MM.1S (cell line): Measurements from ENCODE around the gene ELOB.

Source experiments
- DNase-seq: peaks from one replicate; pipeline ENCODE4 v3.0.0-alpha.2; 2015
- H2AFZ ChIP-seq: fragments of 300-600 bp; sonication (generic); 2 replicates; pipeline ENCODE4 v1.6.0; 2016; ENCODE audit warnings: antibody characterized with exemption, low read length
- H3F3A ChIP-seq: fragments of 300-600 bp; sonication (generic); 2 replicates; pipeline ENCODE4 v1.6.1; 2016; ENCODE audit warnings: mild to moderate bottlenecking, antibody characterized with exemption, low read length, moderate library complexity, mixed read lengths; ENCODE audit not compliant: insufficient read depth
- H3K27ac ChIP-seq: fragments of 300-600 bp; sonication (generic); 2 replicates; pipeline ENCODE4 v1.5.1; 2016; ENCODE audit warnings: mild to moderate bottlenecking, low read length
- H3K27me3 ChIP-seq: fragments of 300-600 bp; sonication (generic); replicated peaks from 2 replicates; pipeline ENCODE4 v1.6.0; 2016; ENCODE audit warnings: low read length; ENCODE audit not compliant: insufficient read depth
- H3K36me3 ChIP-seq: fragments of 300-600 bp; sonication (generic); replicated peaks from 2 replicates; pipeline ENCODE4 v1.6.1; 2016; ENCODE audit warnings: mild to moderate bottlenecking, low read length, mixed read lengths; ENCODE audit not compliant: insufficient read depth
- H3K4me1 ChIP-seq: fragments of 300-600 bp; sonication (generic); 2 replicates; pipeline ENCODE4 v1.6.1; 2016; ENCODE audit warnings: low read length, mixed read lengths
- H3K4me2 ChIP-seq: fragments of 300-600 bp; sonication (generic); 2 replicates; pipeline ENCODE4 v1.6.0; 2016; ENCODE audit warnings: low read depth, low read length
- H3K4me3 ChIP-seq: fragments of 300-600 bp; sonication (generic); 2 replicates; pipeline ENCODE4 v1.5.1; 2016; ENCODE audit warnings: low read length, mixed read lengths
- H3K79me2 ChIP-seq: fragments of 300-600 bp; sonication (generic); 2 replicates; pipeline ENCODE4 v1.6.1; 2016; ENCODE audit warnings: mixed run types, low read length, mixed read lengths
- H3K9ac ChIP-seq: fragments of 300-600 bp; sonication (generic); 2 replicates; pipeline ENCODE4 v1.6.1; 2016; ENCODE audit warnings: low read length, mixed read lengths
- H3K9me2 ChIP-seq: fragments of 300-600 bp; sonication (generic); replicated peaks from 2 replicates; pipeline ENCODE4 v1.6.1; 2016; ENCODE audit warnings: mild to moderate bottlenecking, low read length, mixed read lengths; ENCODE audit not compliant: insufficient read depth
- H3K9me3 ChIP-seq: fragments of 300-600 bp; sonication (generic); replicated peaks from 2 replicates; pipeline ENCODE4 v1.6.1; 2016; ENCODE audit warnings: mild to moderate bottlenecking, low read length, mixed read lengths; ENCODE audit not compliant: insufficient read depth
- H4K20me1 ChIP-seq: fragments of 300-600 bp; sonication (generic); 2 replicates; pipeline ENCODE4 v1.6.1; 2016; ENCODE audit warnings: mild to moderate bottlenecking, low read length, moderate library complexity, mixed read lengths; ENCODE audit not compliant: insufficient read depth
- EZH2 ChIP-seq: fragments of 300-600 bp; sonication (generic); optimal IDR thresholded peaks from 2 replicates; pipeline ENCODE3; 2017; ENCODE audit warnings: low read depth, mild to moderate bottlenecking, antibody characterized with exemption, low read length, mixed read lengths
- EZH2phosphoT487 ChIP-seq: fragments of 300-600 bp; sonication (generic); IDR thresholded peaks from 2 replicates; pipeline ENCODE4 v1.6.1; 2018; ENCODE audit warnings: antibody characterized with exemption, low read length
- TF ChIP-seq, protein P1 (sequence below): fragments of 300-600 bp; sonication (generic); IDR thresholded peaks from 2 replicates; pipeline ENCODE4 v1.5.1; 2016; ENCODE audit warnings: antibody characterized with exemption, low read length, mixed read lengths

Gene ELOB

DNA sequence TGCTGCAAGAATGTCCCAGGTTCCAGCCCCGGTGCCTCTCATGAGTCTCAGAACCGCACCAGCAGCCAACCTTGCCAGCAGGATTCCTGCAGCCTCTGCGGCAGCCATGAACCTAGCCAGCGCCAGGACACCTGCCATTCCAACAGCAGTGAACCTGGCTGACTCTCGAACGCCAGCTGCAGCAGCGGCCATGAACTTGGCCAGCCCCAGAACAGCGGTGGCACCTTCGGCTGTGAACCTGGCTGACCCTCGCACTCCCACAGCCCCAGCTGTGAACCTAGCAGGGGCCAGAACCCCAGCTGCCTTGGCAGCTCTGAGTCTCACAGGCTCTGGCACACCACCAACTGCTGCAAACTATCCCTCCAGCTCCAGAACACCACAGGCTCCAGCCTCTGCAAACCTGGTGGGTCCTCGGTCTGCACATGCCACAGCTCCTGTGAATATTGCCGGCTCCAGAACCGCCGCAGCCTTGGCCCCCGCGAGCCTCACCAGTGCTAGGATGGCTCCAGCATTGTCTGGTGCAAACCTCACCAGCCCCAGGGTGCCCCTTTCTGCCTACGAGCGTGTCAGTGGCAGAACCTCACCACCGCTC, 9.8 kb downstream of the ELOB start:
- Histone ChIP-seq H3K9me2 (no peaks in the 10 kb centered on the region), H3F3A (peaks cover 30% of the 10 kb centered on the region), H3K4me3 (no peak overlapping the region), H3K27ac (no peak overlapping the region), H3K9ac (no peak overlapping the region), H3K27me3 (no peaks in the 10 kb centered on the region), H3K79me2 (peaks cover 66% of the 10 kb centered on the region), H3K4me1 (no peaks in the 10 kb centered on the region), H3K9me3 (no peaks in the 10 kb centered on the region), H2AFZ (no peak overlapping the region), H4K20me1 (no peaks in the 10 kb centered on the region), H3K36me3 (peaks cover 50% of the 10 kb centered on the region), H3K4me2 (no peak overlapping the region)
- TF ChIP-seq EZH2 (no peak), EZH2phosphoT487 (no peak)
- TF ChIP-seq, protein P1, sequence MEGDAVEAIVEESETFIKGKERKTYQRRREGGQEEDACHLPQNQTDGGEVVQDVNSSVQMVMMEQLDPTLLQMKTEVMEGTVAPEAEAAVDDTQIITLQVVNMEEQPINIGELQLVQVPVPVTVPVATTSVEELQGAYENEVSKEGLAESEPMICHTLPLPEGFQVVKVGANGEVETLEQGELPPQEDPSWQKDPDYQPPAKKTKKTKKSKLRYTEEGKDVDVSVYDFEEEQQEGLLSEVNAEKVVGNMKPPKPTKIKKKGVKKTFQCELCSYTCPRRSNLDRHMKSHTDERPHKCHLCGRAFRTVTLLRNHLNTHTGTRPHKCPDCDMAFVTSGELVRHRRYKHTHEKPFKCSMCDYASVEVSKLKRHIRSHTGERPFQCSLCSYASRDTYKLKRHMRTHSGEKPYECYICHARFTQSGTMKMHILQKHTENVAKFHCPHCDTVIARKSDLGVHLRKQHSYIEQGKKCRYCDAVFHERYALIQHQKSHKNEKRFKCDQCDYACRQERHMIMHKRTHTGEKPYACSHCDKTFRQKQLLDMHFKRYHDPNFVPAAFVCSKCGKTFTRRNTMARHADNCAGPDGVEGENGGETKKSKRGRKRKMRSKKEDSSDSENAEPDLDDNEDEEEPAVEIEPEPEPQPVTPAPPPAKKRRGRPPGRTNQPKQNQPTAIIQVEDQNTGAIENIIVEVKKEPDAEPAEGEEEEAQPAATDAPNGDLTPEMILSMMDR, result no peak
- no peak for DNase-seq

DNA sequence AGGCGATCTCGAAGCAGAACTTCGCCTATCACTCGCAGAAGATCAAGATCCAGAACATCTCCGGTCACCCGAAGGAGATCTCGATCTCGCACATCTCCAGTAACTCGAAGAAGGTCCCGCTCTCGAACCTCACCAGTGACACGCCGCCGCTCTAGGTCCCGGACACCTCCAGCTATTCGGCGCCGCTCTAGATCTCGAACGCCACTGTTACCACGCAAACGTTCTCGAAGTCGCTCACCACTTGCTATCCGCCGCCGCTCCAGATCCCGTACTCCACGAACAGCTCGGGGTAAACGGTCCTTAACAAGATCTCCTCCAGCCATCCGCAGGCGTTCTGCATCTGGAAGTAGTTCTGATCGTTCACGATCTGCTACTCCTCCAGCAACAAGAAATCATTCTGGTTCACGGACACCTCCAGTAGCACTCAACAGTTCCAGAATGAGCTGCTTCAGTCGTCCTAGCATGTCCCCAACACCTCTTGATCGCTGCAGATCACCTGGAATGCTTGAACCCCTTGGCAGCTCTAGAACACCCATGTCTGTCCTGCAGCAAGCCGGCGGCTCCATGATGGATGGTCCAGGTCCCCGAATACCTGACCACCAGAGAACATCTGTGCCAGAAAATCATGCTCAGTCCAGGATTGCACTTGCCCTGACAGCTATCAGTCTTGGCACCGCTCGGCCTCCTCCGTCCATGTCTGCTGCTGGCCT, 10.5 kb downstream of the ELOB start:
- H3F3A ChIP-seq, result peaks cover 24% of the 10 kb centered on the region
- no peaks in the 10 kb centered on the region for H3K9me2 ChIP-seq
- no peak overlapping the region for H3K27ac ChIP-seq
- no peaks in the 10 kb centered on the region for H4K20me1 ChIP-seq
- TF ChIP-seq EZH2 (no peak), EZH2phosphoT487 (no peak)
- TF ChIP-seq, protein P1, result no peak
- H3K4me3 ChIP-seq, result no peak overlapping the region
- H3K9ac ChIP-seq, result no peak overlapping the region
- no peak overlapping the region for H3K4me2 ChIP-seq
- H2AFZ ChIP-seq, result no peak overlapping the region
- no peaks in the 10 kb centered on the region for H3K4me1 ChIP-seq
- H3K79me2 ChIP-seq, result peaks cover 72% of the 10 kb centered on the region
- no peaks in the 10 kb centered on the region for H3K27me3 ChIP-seq
- H3K9me3 ChIP-seq, result no peaks in the 10 kb centered on the region
- peaks cover 57% of the 10 kb centered on the region for H3K36me3 ChIP-seq
- no peak for DNase-seq

DNA sequence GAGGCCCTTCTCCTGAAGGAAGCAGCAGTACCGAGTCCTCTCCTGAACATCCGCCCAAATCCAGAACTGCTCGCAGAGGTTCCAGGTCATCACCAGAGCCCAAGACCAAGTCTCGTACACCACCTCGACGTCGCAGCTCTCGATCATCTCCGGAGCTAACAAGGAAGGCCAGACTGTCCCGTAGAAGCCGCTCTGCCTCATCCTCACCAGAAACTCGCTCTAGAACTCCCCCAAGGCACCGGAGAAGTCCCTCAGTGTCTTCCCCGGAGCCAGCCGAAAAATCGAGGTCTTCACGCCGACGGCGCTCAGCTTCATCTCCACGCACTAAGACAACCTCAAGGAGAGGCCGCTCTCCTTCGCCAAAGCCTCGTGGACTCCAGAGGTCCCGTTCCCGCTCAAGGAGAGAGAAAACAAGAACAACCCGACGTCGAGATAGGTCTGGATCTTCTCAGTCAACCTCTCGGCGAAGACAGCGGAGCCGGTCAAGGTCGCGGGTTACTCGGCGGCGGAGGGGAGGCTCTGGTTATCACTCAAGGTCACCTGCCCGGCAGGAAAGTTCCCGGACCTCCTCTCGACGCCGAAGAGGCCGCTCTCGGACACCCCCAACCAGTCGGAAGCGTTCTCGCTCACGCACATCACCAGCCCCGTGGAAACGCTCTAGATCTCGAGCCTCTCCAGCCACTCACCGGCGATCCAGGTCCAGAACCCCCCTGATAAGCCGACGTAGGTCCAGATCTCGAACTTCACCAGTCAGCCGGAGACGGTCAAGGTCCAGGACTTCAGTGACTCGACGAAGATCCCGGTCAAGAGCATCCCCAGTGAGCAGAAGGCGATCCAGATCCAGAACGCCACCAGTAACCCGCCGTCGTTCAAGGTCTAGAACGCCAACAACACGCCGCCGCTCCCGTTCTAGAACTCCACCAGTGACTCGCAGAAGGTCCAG, 11.3 kb downstream of the ELOB start:
- no peaks in the 10 kb centered on the region for H3K9me2 ChIP-seq
- peaks cover 63% of the 10 kb centered on the region for H3K36me3 ChIP-seq
- H3K27me3 ChIP-seq, result no peaks in the 10 kb centered on the region
- no peak for DNase-seq
- peaks cover 81% of the 10 kb centered on the region for H3K79me2 ChIP-seq
- peaks cover 19% of the 10 kb centered on the region for H3F3A ChIP-seq
- H3K9me3 ChIP-seq, result no peaks in the 10 kb centered on the region
- no peak overlapping the region for H2AFZ ChIP-seq
- H3K4me2 ChIP-seq, result no peak overlapping the region
- no peak for TF ChIP-seq EZH2phosphoT487
- no peak for TF ChIP-seq EZH2
- TF ChIP-seq, protein P1, result no peak
- H3K4me1 ChIP-seq, result no peaks in the 10 kb centered on the region
- H3K4me3 ChIP-seq, result no peak overlapping the region
- H4K20me1 ChIP-seq, result no peaks in the 10 kb centered on the region
- H3K9ac ChIP-seq, result no peak overlapping the region
- H3K27ac ChIP-seq, result no peak overlapping the region
